ENCODE measurements around the gene RPL22L1. TPM values are rescaled to one million over a fixed set of nuclear protein-coding genes. Genes with fewer than 3 reads are reported as not detected.

RPL22L1 gene
- total and polyA plus RNA-seq, 2 experiments from 2014 or later = 216 to 441 TPM

- TF ChIP-seq REST (IDR thresholded peaks at IDR 0.05; ENCODE audit: unreplicated experiment) (no peak), ETS1 (IDR thresholded peaks at IDR 0.05) (no peak)
Observed at GRCh38 chr3:170914212-170914611, 44.2 kb upstream of the RPL22L1 start (continued).

- ATAC-seq (no peak), DNase-seq (ENCODE audit: low spot score) (no peak)
- Mint-ChIP-seq H3K4me1 (peaks cover 12% of the 10 kb centered on the region), H3K27ac (no peak overlapping the region), H3K4me3 (no peak overlapping the region), H3K27me3 (ENCODE audit: insufficient read depth, low read depth, poor library complexity) (peaks cover 23% of the 10 kb centered on the region), H3K36me3 (ENCODE audit: low read depth) (peaks cover 16% of the 10 kb centered on the region), H3K9me3 (peaks cover 18% of the 10 kb centered on the region)
- H3F3A ChIP-seq (replicated peaks; ENCODE audit: low read depth) = no peaks in the 10 kb centered on the region
- no peaks in the 10 kb centered on the region; the same call in 1 of the 2 replicates for H3K36me3 ChIP-seq (ENCODE audit: insufficient read depth)
- TF ChIP-seq POLR2AphosphoS5 (IDR thresholded peaks at IDR 0.05; ENCODE audit: low read depth) (no peak), JUNB (IDR thresholded peaks at IDR 0.05; ENCODE audit: unreplicated experiment) (no peak), ZNF114 (CRISPR knock-in tag; IDR thresholded peaks at IDR 0.05) (no peak), REST (IDR thresholded peaks at IDR 0.05; ENCODE audit: unreplicated experiment) (no peak), CREB1 (CRISPR knock-in tag; IDR thresholded peaks at IDR 0.05; ENCODE audit: low read depth) (no peak), NANOG (IDR thresholded peaks at IDR 0.05; ENCODE audit: borderline replicate concordance) (no peak)
- peaks cover 8% of the 10 kb centered on the region for H3K4me1 ChIP-seq (ENCODE audit: insufficient read depth)
- H3K27me3 ChIP-seq (ENCODE audit: insufficient read depth) = peaks cover 28% of the 10 kb centered on the region
- H3K4me2 ChIP-seq = no peak overlapping the region
- no peaks in the 10 kb centered on the region; the same call in 1 of the 2 replicates for H4K20me1 ChIP-seq (replicated peaks; ENCODE audit: insufficient read depth)
- no peak overlapping the region for H3K4me3 ChIP-seq
- no peak overlapping the region for H2AFZ ChIP-seq
- no peak overlapping the region for H3K27ac ChIP-seq (ENCODE audit: low read depth)
- H3K79me2 ChIP-seq (replicated peaks; ENCODE audit: insufficient read depth) = no peaks in the 10 kb centered on the region
- H3K9me2 ChIP-seq (ENCODE audit: insufficient read depth) = peaks cover 8% of the 10 kb centered on the region
Observed at GRCh38 chr3:170911051-170911450, 41.1 kb upstream of the RPL22L1 start.

Data from GM23338 (cell line).